HepG2 (cell line): ENCODE results near the gene UACA.

Experiments used
- ARHGAP35 ChIP-seq: sonication (generic); formaldehyde crosslinking; IDR thresholded peaks from 2 replicates; pipeline ENCODE4 v1.9.0; 2022; ENCODE audit warnings: mild to moderate bottlenecking, inconsistent platforms, moderate library complexity, missing genetic modification reagents, borderline replicate concordance
- ARNT ChIP-seq: fragments of 450-650 bp; IDR thresholded peaks from 2 replicates; pipeline ENCODE4 v1.6.1; 2017
- CCAR2 ChIP-seq: fragments of 200-400 bp; formaldehyde crosslinking; optimal IDR thresholded peaks from 2 replicates; pipeline ENCODE3; 2018; ENCODE audit warnings: low read depth, mild to moderate bottlenecking, low read length, moderate library complexity
- EHMT2 ChIP-seq: fragments of 200-600 bp; sonication (generic); IDR thresholded peaks from 2 replicates; pipeline ENCODE4 v1.7.0; 2017; ENCODE audit warnings: antibody characterized with exemption, low read depth, low read length, borderline replicate concordance
- ETV6 ChIP-seq: sonication (generic); formaldehyde crosslinking; conservative IDR thresholded peaks from 2 replicates; pipeline ENCODE4 v1.4.0; 2020; ENCODE audit warnings: missing genetic modification reagents
- FOXM1 ChIP-seq: sonication (generic); formaldehyde crosslinking; IDR thresholded peaks from 2 replicates; pipeline ENCODE4 v1.5.0; 2020; ENCODE audit warnings: missing genetic modification reagents
- PHF8 ChIP-seq: sonication (generic); formaldehyde crosslinking; IDR thresholded peaks from 2 replicates; pipeline ENCODE4 v1.5.0; 2020; ENCODE audit warnings: missing genetic modification reagents
- POLR2AphosphoS5 ChIP-seq: IDR thresholded peaks from 2 replicates; pipeline ENCODE4 v1.6.1; 2012; ENCODE audit warnings: low read depth, low read length
- SP2 ChIP-seq: sonication (generic); formaldehyde crosslinking; IDR thresholded peaks from 2 replicates; pipeline ENCODE4 v1.5.1; 2020; ENCODE audit warnings: mild to moderate bottlenecking, missing genetic modification reagents
- ZBTB21 ChIP-seq: sonication (generic); formaldehyde crosslinking; IDR thresholded peaks from 2 replicates; pipeline ENCODE4 v1.4.0; 2020; ENCODE audit warnings: missing genetic modification reagents
- ZNF598 ChIP-seq: sonication (generic); formaldehyde crosslinking; IDR thresholded peaks from 2 replicates; pipeline ENCODE4 v1.5.1; 2020; ENCODE audit warnings: mild to moderate bottlenecking, missing genetic modification reagents, borderline replicate concordance
- TF ChIP-seq, protein P1 (sequence below): sonication (generic); formaldehyde crosslinking; IDR thresholded peaks from 2 replicates; pipeline ENCODE4 v1.5.0; 2020; ENCODE audit warnings: missing genetic modification reagents
- TF ChIP-seq, protein P2 (sequence below): sonication (generic); formaldehyde crosslinking; IDR thresholded peaks from 2 replicates; pipeline ENCODE4 v1.5.0; 2020; ENCODE audit warnings: mild to moderate bottlenecking, missing genetic modification reagents, moderate library complexity
- TF ChIP-seq, protein P3 (sequence below): sonication (generic); formaldehyde crosslinking; IDR thresholded peaks from 2 replicates; pipeline ENCODE4 v1.9.0; 2021; ENCODE audit warnings: missing genetic modification reagents, mild to moderate bottlenecking, borderline replicate concordance

DNA sequence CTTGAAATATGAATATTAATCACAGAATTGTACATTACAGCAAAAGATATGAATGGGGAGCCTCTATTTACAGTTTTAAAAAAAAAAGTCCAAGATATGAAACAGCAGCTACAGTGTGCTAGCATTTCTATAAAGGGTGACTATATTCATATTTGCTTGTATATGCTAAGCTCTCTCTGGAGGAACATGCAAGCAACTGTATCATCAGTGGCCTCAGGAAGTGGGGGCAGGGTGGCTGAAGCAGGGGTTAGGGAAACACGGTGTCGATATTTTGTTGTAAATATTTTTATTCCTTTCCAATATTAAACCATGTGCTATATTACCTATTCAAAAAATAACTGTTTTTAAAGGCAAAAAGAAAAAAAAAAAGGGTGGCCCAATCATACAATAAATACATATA lies 2.3 kb downstream of the UACA start:
- TF ChIP-seq FOXM1 (CRISPR knock-in tag), result no peak
- no peak for TF ChIP-seq ARHGAP35 (CRISPR knock-in tag)
- TF ChIP-seq ARNT, result no peak
- TF ChIP-seq, protein P1, sequence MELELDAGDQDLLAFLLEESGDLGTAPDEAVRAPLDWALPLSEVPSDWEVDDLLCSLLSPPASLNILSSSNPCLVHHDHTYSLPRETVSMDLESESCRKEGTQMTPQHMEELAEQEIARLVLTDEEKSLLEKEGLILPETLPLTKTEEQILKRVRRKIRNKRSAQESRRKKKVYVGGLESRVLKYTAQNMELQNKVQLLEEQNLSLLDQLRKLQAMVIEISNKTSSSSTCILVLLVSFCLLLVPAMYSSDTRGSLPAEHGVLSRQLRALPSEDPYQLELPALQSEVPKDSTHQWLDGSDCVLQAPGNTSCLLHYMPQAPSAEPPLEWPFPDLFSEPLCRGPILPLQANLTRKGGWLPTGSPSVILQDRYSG (CRISPR knock-in tag), result no peak
- no peak for TF ChIP-seq ZBTB21 (CRISPR knock-in tag)
- TF ChIP-seq EHMT2, result no peak
- no peak for TF ChIP-seq POLR2AphosphoS5
- TF ChIP-seq, protein P2, sequence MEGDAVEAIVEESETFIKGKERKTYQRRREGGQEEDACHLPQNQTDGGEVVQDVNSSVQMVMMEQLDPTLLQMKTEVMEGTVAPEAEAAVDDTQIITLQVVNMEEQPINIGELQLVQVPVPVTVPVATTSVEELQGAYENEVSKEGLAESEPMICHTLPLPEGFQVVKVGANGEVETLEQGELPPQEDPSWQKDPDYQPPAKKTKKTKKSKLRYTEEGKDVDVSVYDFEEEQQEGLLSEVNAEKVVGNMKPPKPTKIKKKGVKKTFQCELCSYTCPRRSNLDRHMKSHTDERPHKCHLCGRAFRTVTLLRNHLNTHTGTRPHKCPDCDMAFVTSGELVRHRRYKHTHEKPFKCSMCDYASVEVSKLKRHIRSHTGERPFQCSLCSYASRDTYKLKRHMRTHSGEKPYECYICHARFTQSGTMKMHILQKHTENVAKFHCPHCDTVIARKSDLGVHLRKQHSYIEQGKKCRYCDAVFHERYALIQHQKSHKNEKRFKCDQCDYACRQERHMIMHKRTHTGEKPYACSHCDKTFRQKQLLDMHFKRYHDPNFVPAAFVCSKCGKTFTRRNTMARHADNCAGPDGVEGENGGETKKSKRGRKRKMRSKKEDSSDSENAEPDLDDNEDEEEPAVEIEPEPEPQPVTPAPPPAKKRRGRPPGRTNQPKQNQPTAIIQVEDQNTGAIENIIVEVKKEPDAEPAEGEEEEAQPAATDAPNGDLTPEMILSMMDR, result no peak
- TF ChIP-seq CCAR2, result no peak
- no peak for TF ChIP-seq SP2 (CRISPR knock-in tag)
- no peak for TF ChIP-seq ZNF598 (CRISPR knock-in tag)
- TF ChIP-seq, protein P3, sequence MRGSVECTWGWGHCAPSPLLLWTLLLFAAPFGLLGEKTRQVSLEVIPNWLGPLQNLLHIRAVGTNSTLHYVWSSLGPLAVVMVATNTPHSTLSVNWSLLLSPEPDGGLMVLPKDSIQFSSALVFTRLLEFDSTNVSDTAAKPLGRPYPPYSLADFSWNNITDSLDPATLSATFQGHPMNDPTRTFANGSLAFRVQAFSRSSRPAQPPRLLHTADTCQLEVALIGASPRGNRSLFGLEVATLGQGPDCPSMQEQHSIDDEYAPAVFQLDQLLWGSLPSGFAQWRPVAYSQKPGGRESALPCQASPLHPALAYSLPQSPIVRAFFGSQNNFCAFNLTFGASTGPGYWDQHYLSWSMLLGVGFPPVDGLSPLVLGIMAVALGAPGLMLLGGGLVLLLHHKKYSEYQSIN (CRISPR knock-in tag), result no peak
- TF ChIP-seq PHF8 (CRISPR knock-in tag), result no peak
- TF ChIP-seq ETV6 (CRISPR knock-in tag), result no peak
